DMS79 (cell line): ENCODE data around the gene HAAO.
"Not testable (repeated sequence)": the region's sequence is repeated elsewhere in the genome, so short reads cannot be mapped to it uniquely, and the experiment has no call there.

Experiments
- DNase-seq: peaks from one replicate; lab custom pipeline; 2025; lab: John Stamatoyannopoulos, UW

Gene HAAO

DNA sequence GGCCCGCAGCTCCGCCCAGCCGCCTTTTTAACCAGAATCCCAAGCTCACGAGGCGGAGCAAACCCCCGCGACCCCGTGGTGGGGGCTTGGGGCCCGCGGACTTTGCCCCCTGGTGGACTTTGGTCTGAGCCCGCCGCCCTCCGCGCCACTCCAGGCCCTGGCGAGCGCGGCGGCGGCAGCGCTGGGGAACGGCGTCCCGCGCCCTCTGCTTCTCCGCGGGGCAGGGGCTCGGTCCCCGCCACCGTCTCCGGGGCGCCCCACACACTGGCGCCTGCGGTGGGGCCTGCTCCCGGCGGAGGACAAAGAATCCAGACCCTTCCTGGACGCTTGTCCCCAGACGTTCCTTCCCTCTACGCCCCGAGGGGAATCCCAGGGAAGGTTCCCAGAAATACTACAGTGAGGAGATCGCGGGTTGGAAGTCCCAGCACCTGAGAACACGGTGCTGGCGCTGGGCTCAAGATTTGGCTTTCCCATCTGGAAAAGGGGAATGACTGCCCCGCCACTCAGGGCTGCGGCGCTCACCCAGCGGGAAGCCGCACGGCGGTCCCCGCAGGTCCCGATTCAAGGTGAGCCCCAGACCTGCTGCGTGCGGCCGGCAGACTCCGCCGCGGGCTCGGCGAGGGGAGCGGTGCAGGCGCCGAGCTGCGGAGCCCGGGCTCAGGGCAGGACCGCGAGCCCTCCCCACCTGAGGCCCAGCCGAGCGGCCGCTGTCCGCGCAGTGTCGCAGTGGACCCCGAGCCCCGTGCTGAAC, at the start of gene HAAO:
TSS of gene HAAO (minus strand) at position 1 of the 751 bp plus-strand sequence. CDS start 47 bp downstream, outside the sequence.
- no peak for DNase-seq

DNA sequence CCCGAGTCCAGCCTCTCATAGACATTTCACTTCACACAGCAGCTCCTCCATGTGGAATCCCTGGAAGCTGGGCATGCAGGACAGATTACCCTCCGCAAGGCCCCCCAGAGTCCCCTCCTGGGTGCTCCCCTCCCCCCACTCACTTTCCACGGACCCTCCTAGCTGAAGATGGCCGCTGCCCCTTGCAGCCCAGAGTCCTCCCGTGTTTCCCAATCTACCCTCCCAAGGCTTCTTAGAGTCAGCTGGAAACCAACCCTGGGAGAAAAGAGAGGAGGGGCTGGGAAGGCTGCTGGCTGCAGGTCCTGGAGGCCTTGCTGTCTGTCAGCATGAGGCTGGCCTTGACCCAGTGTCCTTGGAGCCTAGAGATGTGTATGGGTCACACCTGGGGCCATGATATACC, 49.0 kb upstream of the HAAO start:
- DNase-seq, result no peak

DNA sequence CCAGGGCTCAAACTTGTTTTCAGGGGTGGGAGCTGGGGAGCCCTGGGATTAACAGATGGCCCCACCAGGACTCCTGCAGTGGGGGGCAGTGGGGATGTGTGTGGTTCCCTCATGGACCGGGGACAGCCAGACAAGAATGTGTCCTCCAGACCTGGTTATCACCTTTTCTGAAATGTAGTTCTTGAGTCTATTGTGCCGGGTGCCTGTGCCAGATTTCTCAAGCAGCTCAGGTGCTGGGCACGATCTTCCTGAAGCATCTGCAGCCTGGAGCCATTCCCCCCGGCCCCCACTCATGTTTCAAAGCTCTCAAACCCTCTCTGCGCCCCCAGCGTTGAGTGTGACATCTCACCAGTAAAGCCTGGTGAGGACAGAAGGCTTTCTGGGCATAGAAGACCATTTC, 48.4 kb upstream of the HAAO start:
- DNase-seq, result no peak

DNA sequence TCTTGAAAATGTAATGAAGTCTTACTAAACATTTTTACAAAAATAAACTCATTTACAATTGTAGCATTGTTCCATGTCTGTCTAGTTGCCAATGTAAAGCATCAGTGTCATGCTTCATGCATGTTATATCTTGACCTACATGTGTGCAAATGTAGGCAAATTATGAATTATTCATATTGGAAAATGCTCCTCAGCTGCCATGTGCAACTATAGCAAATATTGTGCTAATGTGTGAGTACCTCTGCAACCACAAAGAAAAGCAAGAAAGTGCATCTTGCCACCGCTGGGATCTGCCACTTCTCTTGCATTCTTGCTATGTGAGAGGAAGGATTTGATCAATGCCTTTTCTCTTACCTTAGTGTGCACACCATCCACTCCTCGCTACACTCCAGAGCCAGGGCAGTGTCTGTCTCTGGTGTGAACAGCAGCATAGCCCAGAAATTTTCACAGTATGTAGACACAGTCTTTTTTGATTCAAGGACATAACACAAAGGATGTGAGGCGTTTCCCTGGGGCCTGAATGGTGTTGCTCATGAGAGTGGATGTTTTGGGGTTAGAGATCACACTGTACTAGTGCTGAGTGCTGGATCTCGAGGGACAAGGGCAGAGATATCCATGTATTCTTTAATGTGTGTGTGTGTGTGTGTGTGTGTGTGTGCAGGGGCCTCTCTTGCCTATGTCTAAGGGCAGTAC, 47.6 kb upstream of the HAAO start:
- DNase-seq, result no peak

DNA sequence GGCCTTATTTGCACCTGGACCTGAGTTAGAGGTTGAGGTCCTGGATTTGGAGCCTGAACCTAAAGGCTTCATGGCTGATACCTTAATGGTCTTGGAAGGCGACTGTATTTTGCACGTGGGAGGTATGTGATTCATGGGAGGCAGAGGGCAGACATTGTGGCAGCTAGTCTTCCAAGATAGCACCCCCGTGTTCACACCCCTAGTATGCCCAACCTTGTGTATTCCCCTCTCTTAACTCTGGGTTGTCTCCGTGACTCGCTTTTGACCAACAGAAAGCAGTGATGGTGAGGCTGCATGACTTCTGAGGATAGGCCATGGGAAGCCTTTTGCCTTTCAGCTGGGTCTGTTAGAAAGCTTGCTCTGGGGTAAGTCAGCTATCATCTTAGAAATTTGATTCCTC, 45.8 kb upstream of the HAAO start:
- no peak for DNase-seq

DNA sequence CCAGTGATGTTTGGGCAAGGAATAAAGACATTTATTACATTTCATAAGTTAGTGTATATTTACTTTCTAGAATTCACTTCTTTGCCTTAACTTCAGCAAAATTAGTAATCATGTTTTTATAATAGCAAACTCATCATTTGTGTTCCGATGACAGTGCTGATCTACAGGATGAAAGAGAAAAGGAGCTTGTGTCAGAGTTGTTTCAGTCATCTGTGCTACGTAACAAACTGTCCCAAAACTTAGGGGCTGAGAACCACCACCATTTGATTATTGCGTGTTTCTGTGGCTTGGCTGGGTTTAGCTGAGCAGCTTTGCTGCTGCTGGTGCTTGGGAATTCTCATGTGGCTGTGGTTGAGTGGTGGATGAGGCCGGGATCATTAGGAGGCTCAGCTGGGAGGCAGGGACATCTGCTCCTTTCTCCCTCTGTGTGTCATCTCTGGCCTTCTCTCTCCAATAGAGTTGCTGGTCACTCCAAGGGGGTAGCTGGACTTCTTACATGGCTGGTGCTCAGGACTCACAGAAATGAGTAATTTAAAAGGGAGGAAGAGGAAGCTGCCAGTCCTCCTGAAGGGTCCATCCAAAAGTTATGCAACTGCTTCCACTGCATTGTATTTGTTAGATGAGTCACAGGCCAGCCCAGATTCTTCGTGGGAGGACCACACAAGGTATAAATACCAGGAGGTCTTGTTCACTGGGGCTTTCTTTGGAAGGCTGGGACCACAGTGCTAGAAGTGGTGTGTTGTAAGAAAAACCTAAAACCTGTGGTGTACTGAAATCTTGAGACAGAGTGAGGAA, 43.4 kb upstream of the HAAO start:
- no peak for DNase-seq

DNA sequence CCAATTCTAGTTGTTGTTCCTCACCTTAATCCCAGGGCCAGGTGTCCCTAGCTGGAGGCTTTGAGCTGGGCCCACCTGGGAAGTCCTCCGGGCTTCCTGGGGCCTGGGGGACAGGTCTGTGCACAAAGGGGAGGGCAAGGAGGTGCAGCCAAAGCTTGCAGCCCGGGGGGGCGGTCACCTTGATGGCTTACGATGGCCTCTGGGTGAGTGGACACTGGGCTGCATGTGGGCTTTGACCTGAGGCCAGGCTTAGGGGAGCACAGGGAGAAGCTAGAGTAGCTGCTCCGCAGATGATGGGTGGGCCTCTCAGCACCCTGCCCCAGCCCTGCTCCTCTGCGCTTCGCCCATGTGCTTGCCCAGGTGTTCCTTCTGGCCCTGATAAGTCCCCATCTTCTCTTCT, 41.8 kb upstream of the HAAO start:
- DNase-seq, result no peak

DNA sequence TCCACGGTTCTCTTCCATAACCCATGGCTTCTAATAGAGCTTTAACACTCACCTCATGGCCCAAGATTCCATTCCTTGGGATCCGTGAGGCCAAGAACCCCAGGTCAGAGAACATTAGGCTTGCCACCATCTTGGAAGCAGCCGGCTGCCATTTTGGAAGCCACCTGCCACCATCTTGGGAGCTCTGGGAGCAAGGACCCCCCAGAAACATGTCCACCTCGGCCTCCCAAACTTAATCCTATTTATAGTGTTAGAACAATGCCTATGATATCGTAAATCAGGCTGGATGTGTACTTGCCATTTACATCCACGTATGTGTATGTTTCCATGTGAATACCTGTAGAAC, 39.9 kb upstream of the HAAO start:
- no peak for DNase-seq

DNA sequence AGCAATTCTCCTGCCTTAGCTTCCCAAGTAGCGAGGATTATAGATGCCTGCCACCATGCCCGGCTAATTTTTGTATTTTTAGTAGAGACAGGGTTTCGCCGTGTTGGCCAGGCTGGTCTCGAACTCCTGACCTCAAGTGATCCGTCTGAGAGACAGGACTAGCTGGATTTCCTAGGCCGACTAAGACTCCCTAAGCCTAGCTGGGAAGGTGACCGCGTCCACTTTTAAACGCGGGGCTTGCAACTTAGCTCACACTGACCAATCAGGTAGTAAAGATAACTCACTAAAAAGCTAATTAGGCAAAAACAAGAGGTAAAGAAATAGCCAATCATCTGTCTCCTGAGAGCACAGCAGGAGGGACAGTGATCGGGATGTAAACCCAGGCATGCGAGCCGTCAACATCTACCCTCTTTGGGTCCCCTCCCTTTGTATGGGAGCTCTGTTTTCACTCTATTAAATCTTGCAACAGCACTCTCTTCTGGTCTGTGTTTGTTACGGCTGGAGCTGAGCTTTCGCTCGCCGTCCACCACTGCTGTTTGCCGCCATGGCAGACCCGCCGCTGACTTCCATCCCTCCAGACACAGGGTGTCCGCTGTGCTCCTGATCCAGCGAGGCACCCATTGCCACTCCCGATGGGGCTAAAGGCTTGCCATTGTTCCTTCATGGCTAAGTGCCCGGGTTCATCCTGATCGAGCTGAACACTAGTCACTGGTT, 39.3 kb upstream of the HAAO start:
- not testable (repeated sequence) for DNase-seq

DNA sequence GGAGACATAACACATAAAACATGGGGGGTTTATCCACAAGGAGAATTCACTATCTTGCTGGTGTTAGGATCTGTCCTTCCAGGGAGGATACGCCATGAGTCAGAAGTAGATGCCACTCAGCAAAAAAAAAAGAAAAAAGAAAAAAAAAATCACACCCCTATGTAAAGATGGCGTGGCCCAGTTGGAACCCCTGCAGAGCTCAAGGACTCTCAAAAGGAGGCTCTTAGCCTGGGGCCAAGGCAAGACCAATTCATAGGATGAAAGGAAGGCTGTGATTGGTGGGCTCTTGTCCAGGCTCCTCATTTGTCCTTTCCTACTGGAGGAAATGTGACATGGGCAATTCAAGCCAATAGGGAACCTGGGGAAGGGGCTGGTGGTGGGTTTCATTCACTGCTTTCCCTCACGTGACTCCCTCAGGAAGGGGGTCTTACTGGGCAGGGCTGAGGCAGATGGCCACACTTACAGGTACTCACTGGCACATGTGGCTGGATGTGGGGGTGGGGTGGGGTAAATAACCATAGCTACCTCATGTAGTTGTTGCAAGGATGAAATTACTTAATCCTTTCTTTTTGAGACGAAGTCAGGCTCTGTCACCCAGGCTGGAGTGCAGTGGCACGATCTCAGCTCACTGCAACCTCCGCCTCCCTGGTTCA, 38.7 kb upstream of the HAAO start:
- DNase-seq, result peak; percentile 24

DNA sequence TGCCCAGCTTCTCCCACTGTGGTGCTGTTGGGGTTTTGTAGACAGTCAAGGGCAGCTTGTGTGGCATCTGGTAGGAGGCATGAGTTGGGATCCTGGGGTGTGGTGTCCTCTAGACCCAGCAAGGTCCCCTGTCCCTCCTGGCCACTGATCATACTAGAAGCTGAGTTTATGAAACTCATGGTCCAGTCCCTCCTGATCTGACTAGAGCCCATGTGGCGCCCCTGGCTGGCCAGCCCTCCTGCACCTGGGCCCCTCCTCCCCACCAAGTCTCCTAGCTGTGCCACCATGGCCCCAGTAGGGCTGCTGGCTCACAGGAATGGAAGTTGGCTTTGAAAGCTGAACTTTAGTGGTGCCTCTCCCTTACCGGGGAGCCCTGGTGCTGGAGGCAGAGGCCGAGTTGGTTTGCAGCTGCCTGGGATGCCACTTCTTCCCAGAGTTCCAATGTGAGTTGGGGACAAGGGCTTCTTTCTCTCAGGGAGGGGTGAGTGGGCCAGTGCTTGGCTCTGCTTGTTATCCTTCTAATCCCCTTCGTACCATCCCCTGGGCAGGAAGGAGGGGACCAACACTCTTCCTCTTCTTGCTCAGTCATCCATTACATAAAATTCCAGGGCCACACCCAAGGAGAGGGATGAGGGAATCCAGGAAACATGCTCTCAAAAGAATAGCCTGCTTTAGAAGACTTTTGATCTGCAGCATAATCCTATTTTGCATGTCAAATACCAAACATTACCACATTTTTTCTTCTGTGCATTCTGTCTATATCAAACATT, 37.5 kb upstream of the HAAO start:
- DNase-seq, result no peak

DNA sequence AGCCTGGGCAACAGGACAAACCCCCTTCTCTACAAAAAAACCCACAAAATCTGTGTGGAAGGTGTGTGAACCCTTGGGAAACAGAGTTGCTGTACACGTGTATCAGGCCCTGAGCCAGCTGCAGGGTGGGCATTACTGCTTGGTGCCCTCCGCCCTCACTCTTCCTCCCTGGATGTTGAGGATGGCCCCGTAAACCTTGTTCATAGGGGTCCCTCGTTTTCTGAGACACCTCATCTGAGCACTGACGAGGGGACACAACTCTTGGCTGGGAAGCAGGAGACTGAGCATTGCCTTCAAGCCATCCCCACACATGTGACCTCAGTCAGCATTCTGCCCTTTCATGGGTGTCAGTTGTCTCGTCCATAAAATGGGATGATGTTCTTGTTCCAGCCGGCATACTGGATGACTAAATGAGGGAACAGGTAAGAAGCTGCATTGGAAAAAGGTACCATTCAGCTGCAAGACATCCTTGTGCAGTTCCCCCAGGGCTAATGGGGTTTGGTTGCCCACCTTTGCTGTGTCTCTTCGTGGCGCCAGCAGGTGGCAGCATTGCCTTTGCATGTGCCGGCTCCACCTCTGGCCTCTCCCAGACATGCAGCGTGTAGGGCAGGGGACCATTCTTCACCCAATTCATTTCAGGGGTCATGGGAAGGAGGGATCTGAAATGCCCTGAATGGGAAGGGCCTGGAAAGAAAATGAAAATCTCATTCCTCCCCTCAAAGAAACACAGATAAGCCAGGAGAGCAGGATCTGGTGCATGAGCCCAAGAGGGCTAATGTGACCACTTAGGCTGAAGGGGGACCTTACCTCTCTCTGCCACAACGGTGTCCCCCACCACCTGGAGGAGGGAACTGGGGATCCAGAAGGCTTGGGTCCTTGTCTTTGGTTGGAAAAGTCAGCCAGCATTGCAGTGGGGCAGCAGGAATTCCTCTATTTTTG, 36.4 kb upstream of the HAAO start:
- DNase-seq, result peak; percentile 7

DNA sequence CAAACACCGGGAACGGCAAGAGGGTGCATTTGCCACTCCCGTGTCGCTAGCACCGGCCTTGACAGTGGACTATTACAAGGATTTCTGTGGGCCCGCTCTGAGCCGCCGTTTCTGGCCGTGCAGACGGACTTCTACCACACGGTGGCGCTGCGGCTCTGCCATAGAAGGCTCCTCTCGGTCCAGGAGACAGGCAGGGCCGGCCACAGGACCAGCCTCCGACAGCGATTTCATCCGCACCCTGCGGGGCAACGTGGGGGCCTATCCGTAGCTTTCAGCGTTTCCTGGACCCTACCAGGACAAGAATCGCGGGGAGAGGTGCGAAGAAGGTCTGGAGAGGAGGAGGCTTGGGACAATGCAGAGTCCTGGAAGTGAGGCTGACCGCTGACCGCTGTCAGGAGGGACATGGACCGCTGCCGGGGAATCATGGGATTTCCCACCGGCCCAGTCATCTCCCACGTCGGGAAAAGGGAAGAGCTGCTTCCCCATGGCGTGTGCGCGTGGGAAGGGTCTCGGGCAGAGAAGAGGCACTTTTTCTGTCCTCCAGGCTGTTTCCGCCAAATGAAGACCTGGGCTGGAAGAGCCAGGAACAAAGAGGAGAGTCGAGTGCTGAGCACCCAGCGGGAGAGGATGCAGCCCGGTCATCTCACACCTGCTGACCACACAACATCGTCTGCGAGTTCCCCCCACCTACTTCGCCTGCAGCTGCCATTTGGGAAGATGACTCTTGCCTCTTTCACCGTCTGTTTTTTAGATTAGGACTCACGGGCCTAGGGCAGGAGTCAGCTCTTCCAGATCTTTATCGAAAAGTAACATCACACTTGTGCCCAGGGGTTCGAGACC, 35.5 kb upstream of the HAAO start:
- peak; percentile 39 for DNase-seq

DNA sequence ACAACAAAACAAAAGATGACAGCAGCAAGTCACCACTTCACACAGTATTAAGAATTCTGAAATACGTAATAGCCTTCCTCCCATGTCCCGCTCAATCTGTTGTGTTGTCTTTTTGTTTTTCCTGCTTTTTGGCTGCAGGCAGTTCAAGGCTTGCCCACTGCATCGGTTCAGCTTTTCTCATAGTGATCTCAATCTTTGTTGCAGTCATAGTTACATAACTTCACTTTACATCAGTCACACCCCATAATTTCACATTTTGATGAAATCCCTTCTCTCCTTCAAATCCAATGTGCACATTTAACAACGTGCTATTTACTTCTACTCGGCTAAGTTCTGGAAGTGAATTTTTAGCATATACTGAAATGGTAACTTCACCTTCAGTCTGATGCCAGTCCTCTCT, 33.8 kb upstream of the HAAO start:
- no peak for DNase-seq

DNA sequence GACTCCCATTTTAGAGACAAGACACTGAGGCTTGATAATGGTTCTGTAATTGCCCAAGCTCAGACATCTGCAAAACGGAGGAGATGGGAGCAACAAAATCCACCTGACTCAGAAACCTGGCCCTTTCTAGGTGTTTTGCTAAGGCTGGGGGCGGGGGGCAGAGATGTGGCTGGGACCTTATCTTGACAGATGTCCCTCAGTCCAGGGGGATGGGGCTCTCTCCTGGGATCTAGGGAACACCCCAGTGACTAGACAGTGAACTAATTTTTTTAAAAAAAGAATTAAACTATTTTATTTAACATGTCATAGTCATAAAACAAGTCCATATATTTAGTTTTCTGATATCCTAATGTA, 32.0 kb upstream of the HAAO start:
- no peak for DNase-seq

DNA sequence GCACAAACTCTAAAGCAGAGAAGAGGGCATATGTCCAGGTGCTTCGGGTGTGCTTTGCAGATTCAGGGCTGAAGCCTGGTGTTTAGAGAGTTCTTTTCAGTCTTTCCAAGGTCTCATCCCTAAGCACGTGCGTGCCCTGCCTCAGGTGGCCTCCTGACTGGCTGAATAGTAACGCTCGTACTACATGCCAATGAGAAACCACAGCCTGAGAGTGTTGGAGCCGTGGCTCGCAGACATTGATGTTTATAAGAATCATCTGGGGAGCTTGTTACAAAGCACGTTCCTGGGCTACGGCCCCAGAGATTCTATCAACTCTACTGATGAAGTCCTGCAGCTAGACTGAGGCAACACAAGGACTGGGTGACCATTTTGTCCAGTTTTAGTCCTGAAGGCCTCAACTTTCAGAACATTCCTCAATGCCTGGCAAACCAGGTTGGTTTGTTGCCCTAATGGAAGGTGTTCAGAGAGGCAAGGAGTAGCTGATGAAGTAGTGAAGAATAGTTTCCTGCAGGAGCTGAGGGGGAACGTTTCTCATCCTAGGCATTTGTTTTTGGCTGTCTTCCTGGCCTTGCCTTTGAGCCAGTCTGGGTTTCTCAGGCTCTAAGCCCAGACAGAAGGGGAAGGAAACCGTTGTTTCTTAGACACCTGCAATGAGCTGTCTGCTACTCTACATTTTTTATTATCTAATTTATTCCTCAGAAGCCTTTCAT, 31.5 kb upstream of the HAAO start:
- DNase-seq, result no peak

DNA sequence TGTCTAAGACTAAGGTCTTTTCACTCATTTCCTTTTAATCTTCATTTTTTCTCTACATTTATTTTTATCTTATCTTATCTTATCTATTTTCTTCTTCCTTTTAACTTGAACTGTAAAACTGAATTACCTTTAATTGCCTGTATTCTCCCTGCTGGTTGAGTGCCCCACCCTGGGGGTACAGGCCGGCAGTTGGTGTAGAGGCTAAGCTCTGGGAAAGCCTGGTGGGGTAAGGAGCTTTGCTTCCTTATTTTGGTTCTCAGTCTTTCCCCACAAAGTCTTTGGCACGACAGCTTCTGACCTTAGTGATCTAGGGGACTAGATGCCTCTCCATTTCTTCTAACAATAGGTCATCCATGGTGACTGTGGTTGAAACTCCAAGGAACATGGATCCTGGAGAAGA, 26.8 kb upstream of the HAAO start:
- no peak for DNase-seq

DNA sequence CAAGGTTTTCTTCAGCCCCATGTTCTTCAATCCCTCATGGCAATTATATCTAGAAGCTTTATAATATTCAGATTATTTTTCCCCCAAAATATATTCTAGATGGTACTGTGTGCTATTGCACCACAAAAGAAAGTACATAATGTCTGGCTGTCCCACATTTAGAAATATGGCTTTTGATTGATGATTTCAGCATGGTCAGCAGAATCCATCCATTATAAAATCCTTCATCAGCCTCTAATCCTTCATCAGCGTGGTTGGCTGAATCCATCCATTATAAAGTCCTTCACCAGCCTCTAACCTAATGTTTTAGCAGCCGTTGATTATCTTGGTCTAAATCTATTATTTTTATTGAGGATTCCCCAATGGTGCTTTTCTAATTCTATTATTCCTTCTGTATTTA, 23.3 kb upstream of the HAAO start:
- DNase-seq, result no peak

DNA sequence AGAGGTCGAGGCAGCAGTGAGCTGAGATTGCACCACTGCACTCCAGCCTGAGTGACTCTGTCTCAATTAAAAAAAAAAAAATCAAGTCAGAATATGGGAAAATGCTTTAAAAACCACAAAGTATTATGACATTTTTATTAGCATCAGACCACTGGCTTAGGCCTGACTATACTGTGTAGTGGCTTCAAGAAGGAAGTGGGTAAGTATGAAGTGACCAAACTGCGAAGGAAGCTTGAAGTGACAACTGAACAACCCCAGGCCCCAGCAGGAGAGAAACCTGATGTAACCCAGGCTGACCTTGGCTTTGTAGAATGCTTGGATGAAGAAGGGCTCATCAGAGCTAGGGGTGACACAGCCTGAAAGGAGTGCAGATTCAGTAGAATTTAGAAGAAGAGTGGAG, 21.4 kb upstream of the HAAO start:
- no peak for DNase-seq
